SJCRH30 (cell line): Measurements from ENCODE around the gene SMPD2. TPM values are rescaled to one million over a fixed set of nuclear protein-coding genes. Genes with fewer than 3 reads are reported as not detected.

Source experiments
- DNase-seq, 2 experiments: peaks; one replicate each; pipeline ENCODE4 v3.0.0-alpha.2; 2015 to 2020
- H3K27ac ChIP-seq: fragments of 250-450 bp; sonication (Bioruptor Pico); 2 replicates; pipeline ENCODE4 v1.5.1; 2020; ENCODE audit warnings: mild to moderate bottlenecking, moderate library complexity
- H3K27me3 ChIP-seq: fragments of 250-450 bp; sonication (Bioruptor Pico); 2 replicates; pipeline ENCODE4 v1.5.1; 2020; ENCODE audit warnings: mild to moderate bottlenecking, moderate library complexity
- H3K36me3 ChIP-seq: fragments of 250-450 bp; sonication (Bioruptor Pico); 2 replicates; pipeline ENCODE4 v1.5.1; 2020; ENCODE audit warnings: mild to moderate bottlenecking, moderate library complexity
- H3K4me1 ChIP-seq: fragments of 250-450 bp; sonication (Bioruptor Pico); 2 replicates; pipeline ENCODE4 v1.5.1; 2020; ENCODE audit warnings: mild to moderate bottlenecking, moderate library complexity
- H3K4me3 ChIP-seq: fragments of 250-450 bp; sonication (Bioruptor Pico); 2 replicates; pipeline ENCODE4 v1.5.1; 2020; ENCODE audit warnings: mild to moderate bottlenecking, moderate library complexity
- H3K9me3 ChIP-seq: fragments of 250-450 bp; sonication (Bioruptor Pico); replicated peaks from 2 replicates; pipeline ENCODE4 v1.5.1; 2020; ENCODE audit warnings: mild to moderate bottlenecking, moderate library complexity
- total RNA-seq: library from RNA; depleted of rRNA; stranded (reverse); fragments of >200 nt; shearing (Covaris generic); gene quantifications from 2 replicates; pipeline ENCODE4 v1.2.3, GENCODE V29; 2014; rRNA removed

SMPD2 gene, protein sequence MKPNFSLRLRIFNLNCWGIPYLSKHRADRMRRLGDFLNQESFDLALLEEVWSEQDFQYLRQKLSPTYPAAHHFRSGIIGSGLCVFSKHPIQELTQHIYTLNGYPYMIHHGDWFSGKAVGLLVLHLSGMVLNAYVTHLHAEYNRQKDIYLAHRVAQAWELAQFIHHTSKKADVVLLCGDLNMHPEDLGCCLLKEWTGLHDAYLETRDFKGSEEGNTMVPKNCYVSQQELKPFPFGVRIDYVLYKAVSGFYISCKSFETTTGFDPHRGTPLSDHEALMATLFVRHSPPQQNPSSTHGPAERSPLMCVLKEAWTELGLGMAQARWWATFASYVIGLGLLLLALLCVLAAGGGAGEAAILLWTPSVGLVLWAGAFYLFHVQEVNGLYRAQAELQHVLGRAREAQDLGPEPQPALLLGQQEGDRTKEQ
- total RNA-seq = 7.6 and 8.2 TPM in 2 replicates

DNA sequence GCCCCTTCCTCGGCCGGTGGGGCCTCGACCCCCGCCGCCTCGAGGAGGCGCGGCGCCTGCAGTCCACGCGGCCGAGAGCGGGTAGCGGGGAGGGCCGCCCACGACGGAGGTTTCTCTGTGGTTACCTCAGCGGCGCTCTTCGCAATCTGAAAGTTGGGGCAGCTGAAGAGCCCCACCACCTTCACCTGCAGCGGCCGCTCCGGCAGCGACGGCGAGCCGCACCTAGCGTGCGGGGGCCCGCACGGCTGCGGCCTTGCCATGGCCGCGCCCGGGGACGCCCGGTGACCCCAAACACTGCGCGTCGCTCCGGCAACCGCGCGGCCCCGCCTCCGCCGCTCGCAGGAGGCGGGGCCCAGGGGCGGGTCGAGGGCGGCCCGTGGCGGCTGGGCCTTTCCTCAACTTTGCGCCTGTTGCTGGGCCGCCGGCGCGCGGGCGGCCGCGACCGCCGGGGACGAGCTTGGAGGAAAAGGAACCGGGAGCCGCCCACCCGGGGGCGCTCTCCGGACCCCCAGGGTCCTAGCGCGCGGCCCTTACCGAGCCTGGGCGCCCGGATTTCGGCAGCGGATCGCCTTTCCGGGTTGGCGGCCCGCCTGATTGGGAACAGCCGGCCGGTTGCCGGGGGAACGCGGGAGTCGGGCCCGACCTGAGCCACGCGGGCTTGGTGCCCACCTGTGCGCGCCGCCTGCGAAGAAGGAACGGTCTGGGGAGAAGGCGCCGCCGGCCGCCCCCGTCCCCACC is at the start of gene SMPD2, which contains the start of gene PPIL6:
Gene SMPD2, plus strand, starts transcription at position 394 of the 738 bp plus-strand sequence. CDS start 398 bp downstream, outside the sequence.
Gene PPIL6, minus strand, starts transcription at position 298 of the 738 bp plus-strand sequence. Its CDS starts 38 bp downstream, at position 260.
- Histone ChIP-seq H3K36me3 (no peaks in the 10 kb centered on the region; the same call in none of the 2 replicates), H3K27ac (peak within 1 kb of the TSS; percentile 39), H3K4me1 (no peaks in the 10 kb centered on the region), H3K9me3 (no peaks in the 10 kb centered on the region), H3K4me3 (peak within 1 kb of the TSS; percentile 85), H3K27me3 (no peaks in the 10 kb centered on the region)
- DNase-seq = peak; percentile 89 to 92

DNA sequence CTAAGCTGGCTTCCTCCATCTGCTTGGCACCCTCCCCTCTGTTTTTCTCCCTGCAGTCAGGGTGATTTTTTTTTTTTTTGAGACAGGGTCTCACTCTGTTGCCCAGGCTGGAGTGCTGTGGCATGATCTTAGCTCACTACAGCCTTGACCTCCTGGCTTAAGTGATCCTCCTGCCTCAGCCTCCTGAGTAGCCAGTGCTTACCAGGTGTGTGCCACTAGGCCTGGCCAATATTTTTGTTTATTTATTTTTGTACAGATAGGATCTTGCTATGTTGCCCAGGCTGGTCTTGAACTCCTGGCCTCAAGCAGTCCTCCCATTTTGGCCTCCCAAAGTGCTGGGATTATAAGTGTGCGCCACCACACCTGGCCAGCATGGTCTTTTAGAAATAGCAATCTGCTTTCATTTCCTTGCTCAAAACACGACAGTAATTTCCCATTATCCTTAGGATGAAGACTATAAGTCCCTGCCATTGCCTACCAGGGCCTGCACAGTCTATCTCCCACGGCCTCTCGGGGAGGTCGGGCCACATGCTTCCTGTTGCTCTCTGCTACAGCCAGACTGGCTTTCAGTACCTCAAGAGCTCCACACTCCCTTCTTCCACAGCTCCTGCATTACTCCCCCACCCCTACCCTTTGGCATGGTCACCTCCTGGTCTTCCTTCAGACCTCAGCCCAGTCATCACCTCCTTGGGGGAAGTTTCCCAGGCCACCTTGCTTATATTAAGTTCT is 47.2 kb upstream of the SMPD2 start:
- Histone ChIP-seq H3K36me3 (no peaks in the 10 kb centered on the region), H3K27me3 (no peaks in the 10 kb centered on the region), H3K9me3 (no peaks in the 10 kb centered on the region), H3K4me3 (no peak overlapping the region), H3K27ac (no peak overlapping the region), H3K4me1 (no peaks in the 10 kb centered on the region)
- no peak for DNase-seq

DNA sequence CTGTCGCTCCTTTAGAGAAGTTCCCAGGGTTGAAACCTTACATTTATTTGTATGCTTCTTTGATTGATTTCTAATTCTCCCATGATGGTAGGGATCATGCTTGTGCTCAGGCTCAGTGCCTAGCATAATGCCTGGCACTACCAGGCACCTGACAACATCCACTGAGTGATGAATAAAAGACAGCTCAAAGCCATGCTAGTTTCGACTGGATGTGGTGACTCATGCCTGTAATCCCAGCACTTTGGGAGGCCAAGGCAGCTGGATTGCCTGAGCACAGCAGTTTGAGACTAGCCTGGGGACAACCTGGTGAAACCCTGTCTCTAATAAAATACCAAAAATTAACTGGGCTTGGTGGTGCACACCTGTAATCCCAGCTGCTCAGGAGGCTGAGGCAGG is 46.6 kb upstream of the SMPD2 start:
- Histone ChIP-seq H3K27me3 (no peaks in the 10 kb centered on the region), H3K4me1 (no peaks in the 10 kb centered on the region), H3K36me3 (no peaks in the 10 kb centered on the region), H3K27ac (no peak overlapping the region), H3K9me3 (no peaks in the 10 kb centered on the region), H3K4me3 (no peak overlapping the region)
- peak in 1 of 2 experiments; percentile 7 for DNase-seq

DNA sequence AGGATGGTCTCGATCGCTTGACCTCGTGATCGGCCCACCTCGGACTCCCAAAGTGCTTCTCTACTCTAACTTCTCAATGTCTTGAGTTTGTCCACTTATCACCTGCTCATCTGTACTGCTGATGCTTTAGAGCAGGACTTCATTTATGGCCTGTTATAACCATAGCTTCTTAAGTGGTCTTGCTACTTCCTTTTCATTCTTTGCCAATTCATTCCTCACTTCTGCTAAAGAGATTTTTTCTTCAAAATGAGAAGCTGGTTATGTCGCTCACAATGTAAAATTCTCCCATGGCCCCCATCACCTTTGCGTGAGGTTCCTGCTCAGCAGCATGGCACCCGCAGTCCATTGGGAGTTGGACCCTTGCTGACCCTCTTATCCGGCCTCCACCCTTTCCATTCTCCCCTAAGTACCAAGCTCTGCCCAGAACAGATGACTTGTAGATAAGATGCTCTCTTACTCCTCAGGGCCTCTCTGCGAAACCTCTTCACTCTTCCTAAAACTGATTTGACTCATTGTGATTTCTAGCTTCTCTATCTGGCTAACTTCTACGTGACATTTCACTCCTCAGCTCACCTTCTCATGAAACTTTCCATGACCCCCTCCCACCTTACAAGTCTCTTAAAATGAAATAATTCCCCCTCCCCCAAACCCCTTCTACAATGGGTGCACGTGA is 44.3 kb upstream of the SMPD2 start:
- no peak for DNase-seq
- Histone ChIP-seq H3K4me3 (no peak overlapping the region), H3K9me3 (no peaks in the 10 kb centered on the region), H3K27ac (no peak overlapping the region), H3K27me3 (no peaks in the 10 kb centered on the region), H3K4me1 (no peaks in the 10 kb centered on the region), H3K36me3 (no peaks in the 10 kb centered on the region)

DNA sequence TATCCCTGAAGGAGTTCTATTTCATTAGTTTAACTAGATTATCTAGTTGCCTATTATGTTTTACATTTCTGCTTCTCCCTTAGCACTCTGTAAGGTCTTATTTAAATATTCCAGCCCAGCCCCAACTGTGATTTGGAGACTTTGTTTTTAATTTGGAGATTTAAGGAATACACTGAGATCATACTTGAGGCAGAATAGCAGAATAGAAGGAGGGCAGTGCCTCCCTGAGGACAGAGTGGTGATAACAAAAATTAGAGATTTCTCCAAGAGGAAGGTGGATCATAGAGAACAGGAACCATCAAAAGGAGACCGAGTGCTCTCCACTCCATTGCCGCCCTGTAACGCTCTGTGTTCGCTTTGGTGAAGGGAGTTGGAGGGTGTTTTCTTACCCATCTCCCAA is 43.5 kb upstream of the SMPD2 start:
- H3K4me1 ChIP-seq = no peaks in the 10 kb centered on the region
- H3K27ac ChIP-seq = no peak overlapping the region
- DNase-seq = peak in 1 of 2 experiments; percentile 13
- H3K4me3 ChIP-seq = no peak overlapping the region
- no peaks in the 10 kb centered on the region for H3K27me3 ChIP-seq
- no peaks in the 10 kb centered on the region for H3K36me3 ChIP-seq
- H3K9me3 ChIP-seq = no peaks in the 10 kb centered on the region

DNA sequence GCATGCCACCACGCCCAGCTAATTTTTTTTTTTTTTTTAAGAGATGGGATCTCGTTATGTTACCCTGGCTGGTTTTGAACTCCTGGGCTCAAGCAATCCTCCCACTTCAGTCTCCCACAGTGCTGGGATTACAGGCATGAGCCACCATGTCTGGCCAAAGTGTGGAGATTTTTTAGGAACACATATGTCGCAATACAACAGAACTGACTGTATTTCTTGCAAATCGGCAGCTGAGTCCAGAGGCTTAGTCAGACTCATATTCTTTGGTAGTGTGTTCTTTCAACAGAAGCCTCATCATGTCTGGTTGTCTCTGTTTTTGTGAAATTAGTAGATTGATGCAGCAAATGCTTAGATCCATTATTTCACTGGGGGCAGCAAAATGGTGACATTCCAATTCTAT is 34.3 kb upstream of the SMPD2 start:
- Histone ChIP-seq H3K4me3 (no peak overlapping the region), H3K9me3 (no peaks in the 10 kb centered on the region), H3K27ac (no peak overlapping the region), H3K27me3 (no peaks in the 10 kb centered on the region), H3K4me1 (no peaks in the 10 kb centered on the region), H3K36me3 (no peaks in the 10 kb centered on the region)
- DNase-seq = no peak

DNA sequence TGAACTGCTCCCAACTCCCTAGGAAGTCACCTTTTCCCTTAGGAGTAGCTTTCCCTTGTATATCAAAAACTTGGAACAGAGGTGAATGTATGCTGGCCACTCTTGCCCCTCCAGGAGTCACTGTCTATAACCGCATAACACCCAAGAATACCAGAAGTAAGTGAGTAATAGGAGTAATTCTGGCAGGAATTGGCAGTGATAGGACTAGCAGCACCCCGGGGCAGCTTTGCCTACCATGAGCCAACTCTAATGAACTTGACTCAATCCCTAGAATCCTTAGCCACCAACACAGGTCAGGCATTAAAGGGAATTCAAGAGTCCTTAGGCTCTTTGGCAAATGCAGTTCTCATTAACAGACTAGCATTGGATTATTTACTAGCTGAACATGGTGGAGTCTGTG is 29.5 kb upstream of the SMPD2 start:
- Histone ChIP-seq H3K9me3 (no peaks in the 10 kb centered on the region), H3K4me3 (no peak overlapping the region), H3K36me3 (no peaks in the 10 kb centered on the region), H3K27me3 (no peaks in the 10 kb centered on the region), H3K4me1 (no peaks in the 10 kb centered on the region), H3K27ac (no peak overlapping the region)
- DNase-seq = no peak

DNA sequence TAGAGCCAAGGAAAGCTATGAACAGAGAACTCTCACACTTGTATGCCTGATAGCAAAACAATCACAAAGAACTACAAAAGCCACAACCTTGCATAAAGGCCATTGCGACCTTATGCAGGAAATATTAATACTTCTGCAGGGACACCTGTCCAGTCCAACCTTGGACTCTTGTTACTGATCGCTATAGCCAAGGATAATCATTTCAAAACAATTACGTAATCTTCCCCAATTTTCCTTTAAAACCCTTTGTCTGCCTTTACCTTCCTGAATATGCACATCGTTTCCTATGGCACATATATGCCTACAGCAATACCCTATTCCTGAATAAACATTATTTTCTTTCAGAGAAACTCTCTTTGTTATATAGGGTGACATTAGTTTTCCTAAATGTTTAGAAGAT is 22.9 kb upstream of the SMPD2 start:
- H3K9me3 ChIP-seq = no peaks in the 10 kb centered on the region; the same call in 1 of the 2 replicates
- no peaks in the 10 kb centered on the region for H3K36me3 ChIP-seq
- no peaks in the 10 kb centered on the region for H3K4me1 ChIP-seq
- H3K27ac ChIP-seq = no peak overlapping the region
- no peak for DNase-seq
- H3K4me3 ChIP-seq = no peak overlapping the region
- no peaks in the 10 kb centered on the region for H3K27me3 ChIP-seq

DNA sequence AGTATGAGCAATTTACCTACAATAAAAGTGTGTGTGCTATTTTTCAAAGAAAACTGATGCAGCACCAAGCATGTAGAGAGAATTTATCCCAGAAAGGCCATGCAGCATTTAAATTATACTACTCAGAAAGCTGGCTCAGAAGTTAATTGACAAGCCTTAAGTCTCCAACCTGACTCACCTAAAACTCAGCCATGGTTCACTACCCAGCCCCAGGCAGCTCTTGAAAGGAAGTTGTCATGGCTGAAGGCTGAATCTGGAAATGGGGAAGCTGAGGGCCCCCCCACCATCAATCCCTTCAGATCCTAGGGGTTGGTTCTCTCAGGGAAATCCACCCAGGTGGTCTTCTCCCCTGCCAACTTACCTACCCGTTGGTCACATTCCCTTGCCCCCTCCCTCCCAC is 19.8 kb upstream of the SMPD2 start:
- no peaks in the 10 kb centered on the region; the same call in 1 of the 2 replicates for H3K9me3 ChIP-seq
- no peaks in the 10 kb centered on the region for H3K36me3 ChIP-seq
- no peaks in the 10 kb centered on the region for H3K27me3 ChIP-seq
- H3K27ac ChIP-seq = no peak overlapping the region
- H3K4me3 ChIP-seq = no peak overlapping the region
- DNase-seq = no peak
- no peaks in the 10 kb centered on the region for H3K4me1 ChIP-seq

DNA sequence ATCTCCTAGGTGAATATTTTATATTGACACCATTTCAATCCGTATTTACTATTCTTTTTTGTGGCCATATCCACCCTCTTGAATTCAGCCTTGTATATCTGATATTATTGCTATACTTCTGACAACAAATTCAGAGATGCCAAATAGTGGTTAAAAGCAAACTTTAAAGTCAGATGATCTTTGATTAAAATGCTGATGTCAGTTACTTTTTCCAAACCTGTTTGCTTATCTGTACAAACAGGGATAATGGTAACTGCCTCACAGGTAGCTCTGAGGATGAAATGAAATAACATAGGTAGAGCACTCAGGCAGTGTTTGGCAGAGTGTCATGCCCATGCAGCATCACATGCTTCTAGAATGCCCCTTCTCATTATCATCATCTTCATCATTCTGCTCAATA is 19.3 kb upstream of the SMPD2 start:
- Histone ChIP-seq H3K4me1 (no peaks in the 10 kb centered on the region), H3K9me3 (no peaks in the 10 kb centered on the region; the same call in 1 of the 2 replicates), H3K27ac (no peak overlapping the region), H3K4me3 (no peak overlapping the region), H3K36me3 (no peaks in the 10 kb centered on the region), H3K27me3 (no peaks in the 10 kb centered on the region)
- DNase-seq = no peak

DNA sequence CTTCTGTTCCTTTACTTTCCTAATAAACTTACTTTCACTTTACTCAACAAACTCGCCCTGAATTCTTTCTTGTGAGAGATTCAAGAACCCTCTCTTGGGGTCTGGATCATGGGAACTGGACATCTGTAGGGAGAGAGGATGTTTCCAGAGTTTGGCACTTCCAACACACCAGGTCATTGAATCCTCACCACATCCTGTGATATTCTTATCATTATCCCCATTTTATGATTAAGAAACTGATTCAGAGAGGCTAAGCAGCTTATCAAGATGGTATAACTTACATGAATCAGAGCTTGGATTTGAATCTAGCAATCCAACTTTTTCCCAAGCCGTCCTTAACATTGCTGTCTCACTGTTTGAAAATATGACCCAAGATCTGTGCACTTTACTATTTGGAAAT is 15.6 kb upstream of the SMPD2 start:
- DNase-seq = no peak
- H3K9me3 ChIP-seq = no peaks in the 10 kb centered on the region; the same call in 1 of the 2 replicates
- no peaks in the 10 kb centered on the region for H3K36me3 ChIP-seq
- H3K4me1 ChIP-seq = no peaks in the 10 kb centered on the region
- H3K4me3 ChIP-seq = no peak overlapping the region
- no peak overlapping the region for H3K27ac ChIP-seq
- no peaks in the 10 kb centered on the region for H3K27me3 ChIP-seq

DNA sequence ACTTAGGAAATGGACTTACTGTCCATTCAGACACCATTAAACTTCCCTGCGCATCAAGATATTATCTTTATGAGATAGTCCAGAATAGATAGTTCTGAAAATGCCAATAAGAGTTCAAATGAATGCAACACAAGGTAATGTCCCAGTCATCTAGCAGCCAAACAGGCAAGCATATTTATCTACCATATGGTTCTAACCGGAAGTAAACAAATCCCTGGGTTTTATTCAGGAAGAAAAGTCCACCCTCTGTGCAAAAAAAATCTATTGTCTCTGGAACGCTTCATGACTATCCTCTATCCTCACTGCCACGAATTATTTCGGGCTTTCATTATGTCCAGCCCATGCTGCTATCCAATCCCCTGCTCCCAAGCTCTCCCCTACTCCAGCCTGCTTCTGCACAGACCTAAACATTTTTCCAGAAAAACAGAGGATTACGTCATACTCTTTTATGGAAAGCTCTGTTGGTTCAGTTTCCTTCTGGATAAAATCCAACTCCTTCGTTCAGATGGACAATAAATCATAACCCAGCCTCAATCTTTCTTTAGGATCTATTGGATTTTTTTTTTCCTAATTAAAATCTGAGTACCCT is 11.5 kb upstream of the SMPD2 start:
- Histone ChIP-seq H3K4me1 (no peaks in the 10 kb centered on the region), H3K36me3 (no peaks in the 10 kb centered on the region), H3K27ac (no peak overlapping the region), H3K4me3 (no peak overlapping the region; the same call in 1 of the 2 replicates), H3K27me3 (no peaks in the 10 kb centered on the region), H3K9me3 (no peaks in the 10 kb centered on the region)
- peak in 1 of 2 experiments; percentile 36 for DNase-seq

DNA sequence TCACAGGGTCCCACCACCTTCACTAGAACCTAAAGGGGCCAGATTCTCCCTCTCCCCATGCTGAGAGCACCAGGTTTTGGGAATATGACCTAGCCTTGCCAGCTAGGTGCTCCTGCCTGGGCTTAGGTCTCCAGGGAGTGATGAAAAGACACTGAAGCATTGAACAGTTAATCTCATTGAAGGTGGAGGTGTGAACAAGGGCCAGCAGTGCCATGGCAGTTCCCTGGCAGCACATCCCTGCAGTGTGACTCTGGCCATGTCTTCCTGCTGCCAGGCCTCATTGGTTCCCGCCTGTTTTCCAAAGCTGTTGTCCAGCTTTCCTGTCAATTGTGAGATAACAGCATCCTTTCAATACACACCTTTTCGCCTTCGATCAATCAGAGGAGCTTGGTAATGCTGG is 11.0 kb upstream of the SMPD2 start:
- Histone ChIP-seq H3K27me3 (no peaks in the 10 kb centered on the region), H3K4me3 (no peak overlapping the region), H3K9me3 (no peaks in the 10 kb centered on the region), H3K36me3 (no peaks in the 10 kb centered on the region), H3K27ac (no peak overlapping the region), H3K4me1 (no peaks in the 10 kb centered on the region)
- no peak for DNase-seq

DNA sequence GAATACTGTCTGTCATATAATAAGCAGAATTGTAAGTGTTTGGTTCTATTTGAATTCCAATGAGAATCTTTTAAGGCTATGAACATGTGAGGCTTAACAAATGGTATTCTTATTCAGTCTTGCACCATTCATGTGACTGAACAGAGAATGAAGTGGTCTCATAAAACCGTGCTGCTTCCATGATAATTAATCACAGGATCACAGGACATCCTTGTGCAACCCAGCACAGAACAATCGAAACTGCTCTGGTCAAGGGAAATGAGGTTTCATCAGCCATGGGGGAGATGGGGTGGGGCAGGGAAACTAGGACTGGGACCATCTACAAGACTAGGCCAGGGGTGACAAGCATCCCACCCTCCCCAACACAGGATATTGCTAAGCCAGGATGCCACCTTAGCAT is 6.1 kb upstream of the SMPD2 start:
- no peak for DNase-seq
- Histone ChIP-seq H3K27ac (no peak overlapping the region), H3K4me3 (no peak overlapping the region), H3K36me3 (no peaks in the 10 kb centered on the region), H3K27me3 (no peaks in the 10 kb centered on the region), H3K9me3 (no peaks in the 10 kb centered on the region), H3K4me1 (no peaks in the 10 kb centered on the region)
